ENCODE measurements around the gene MYBL2. TPM values are rescaled to one million over a fixed set of nuclear protein-coding genes. Genes with fewer than 3 reads are reported as not detected.
A peak's percentile ranks its signal among the peaks of the same experiment; 100 is the strongest.
"Not testable (repeated sequence)": the region's sequence is repeated elsewhere in the genome, so short reads cannot be mapped to it uniquely, and the experiment has no call there.

Gene MYBL2
- total RNA-seq, 1 experiment from 2014 or later: 95.9 TPM

GRCh38 chr20:43755390-43755789 is 88.5 kb downstream of the MYBL2 start:
- Histone ChIP-seq H2AFZ (ENCODE audit: low read length) (peak overlapping the region; percentile 24; the same call in 1 of the 2 replicates), H3K9me3 (ENCODE audit: low read length) (no peaks in the 10 kb centered on the region), H3F3A (ENCODE audit: low read length, unreplicated experiment) (no peaks in the 10 kb centered on the region), H4K20me1 (ENCODE audit: low read length) (no peaks in the 10 kb centered on the region), H3K36me3 (ENCODE audit: low read depth, low read length) (no peaks in the 10 kb centered on the region), H3K4me2 (ENCODE audit: low read length) (no peak overlapping the region), H3K4me1 (ENCODE audit: insufficient read depth, low read length) (peaks cover 26% of the 10 kb centered on the region), H3K79me2 (ENCODE audit: low read length) (no peaks in the 10 kb centered on the region), H3K9me2 (replicated peaks; ENCODE audit: low read length) (no peaks in the 10 kb centered on the region), H3K9ac (ENCODE audit: low read length) (no peak overlapping the region), H3K27me3 (ENCODE audit: low read length) (no peaks in the 10 kb centered on the region), H3K27ac (ENCODE audit: low read length) (no peak overlapping the region), H3K4me3 (ENCODE audit: low read length) (no peak overlapping the region)
- CTCF ChIA-PET: interaction anchor here (0.6 kb wide), 1 partner anchor 334 kb away, joined by 4 read pairs; no protein-coding TSS in a partner anchor
- DNase-seq (peak; percentile 64), ATAC-seq (no peak)
- no peak for TF ChIP-seq EZH2 (IDR thresholded peaks at IDR 0.05; ENCODE audit: low read length, unreplicated experiment)
- no peak for TF ChIP-seq CTCF (conservative IDR thresholded peaks at IDR 0.05; ENCODE audit: low read depth, low read length)
- no peak for TF ChIP-seq EZH2phosphoT487 (IDR thresholded peaks at IDR 0.05; ENCODE audit: borderline replicate concordance, low read length)
- intact Hi-C loops (cut with micrococcal nuclease): loop anchor here (10.0 kb wide), 1 partner anchor 189 kb away; no protein-coding TSS in a partner anchor
- POLR2A ChIA-PET (ENCODE audit: unreplicated experiment): no interaction called here
- BruUV-seq (replicated peaks): no TSS peak

- ChIA-PET POLR2A (ENCODE audit: unreplicated experiment) (no interaction called here), CTCF (no interaction called here)
- no peak overlapping the region for H3K4me2 ChIP-seq (ENCODE audit: low read length)
These were observed 88.9 kb downstream of the MYBL2 start for GRCh38 chr20:43755851-43756250.

GRCh38 chr20:43757888-43758287 is 91.0 kb downstream of the MYBL2 start:
- H3K9ac ChIP-seq (ENCODE audit: low read length); H3K9me3 ChIP-seq (ENCODE audit: low read length); H3K27me3 ChIP-seq (ENCODE audit: low read length); ATAC-seq; H3K4me1 ChIP-seq (ENCODE audit: insufficient read depth, low read length); BruUV-seq (replicated peaks); H4K20me1 ChIP-seq (ENCODE audit: low read length); H3F3A ChIP-seq (ENCODE audit: low read length, unreplicated experiment); H3K79me2 ChIP-seq (ENCODE audit: low read length); POLR2A ChIA-PET (ENCODE audit: unreplicated experiment); DNase-seq; H3K36me3 ChIP-seq (ENCODE audit: low read depth, low read length); H2AFZ ChIP-seq (ENCODE audit: low read length); H3K27ac ChIP-seq (ENCODE audit: low read length); H3K9me2 ChIP-seq (replicated peaks; ENCODE audit: low read length); CTCF ChIA-PET; H3K4me2 ChIP-seq (ENCODE audit: low read length); H3K4me3 ChIP-seq (ENCODE audit: low read length): not testable (repeated sequence)
- intact Hi-C loops (cut with micrococcal nuclease): loop anchor here (10.0 kb wide), 1 partner anchor 187 kb away; no protein-coding TSS in a partner anchor

More at GRCh38 chr20:43755851-43756250, 88.9 kb downstream of the MYBL2 start:
- no peak for DNase-seq
- ATAC-seq: no peak
- no peak overlapping the region for H3K9ac ChIP-seq (ENCODE audit: low read length)
- H3K27me3 ChIP-seq (ENCODE audit: low read length): no peaks in the 10 kb centered on the region
- H3K9me3 ChIP-seq (ENCODE audit: low read length): no peaks in the 10 kb centered on the region
- no peaks in the 10 kb centered on the region for H3K36me3 ChIP-seq (ENCODE audit: low read depth, low read length)
- BruUV-seq (replicated peaks): no TSS peak
- no peaks in the 10 kb centered on the region for H3K79me2 ChIP-seq (ENCODE audit: low read length)
- no peak overlapping the region for H3K27ac ChIP-seq (ENCODE audit: low read length)
- no peaks in the 10 kb centered on the region for H3F3A ChIP-seq (ENCODE audit: low read length, unreplicated experiment)
- intact Hi-C loops (cut with micrococcal nuclease): loop anchor here (10.0 kb wide), 1 partner anchor 189 kb away; no protein-coding TSS in a partner anchor
- H3K9me2 ChIP-seq (replicated peaks; ENCODE audit: low read length): no peaks in the 10 kb centered on the region
- no peaks in the 10 kb centered on the region for H4K20me1 ChIP-seq (ENCODE audit: low read length)
- no peak for TF ChIP-seq EZH2phosphoT487 (IDR thresholded peaks at IDR 0.05; ENCODE audit: borderline replicate concordance, low read length)
- no peak overlapping the region for H3K4me3 ChIP-seq (ENCODE audit: low read length)
- H2AFZ ChIP-seq (ENCODE audit: low read length): peak overlapping the region; percentile 24; the same call in 1 of the 2 replicates
- H3K4me1 ChIP-seq (ENCODE audit: insufficient read depth, low read length): peaks cover 22% of the 10 kb centered on the region

Data from PC-3 (cell line).